Kidney (tissue), 14 donors: ENCODE data around the gene FOXB2. TPM values are rescaled to one million over a fixed set of nuclear protein-coding genes. Genes with fewer than 3 reads are reported as not detected.

Experiments
- DNase-seq, 5 donors: peaks; one replicate each; pipeline ENCODE4 v3.0.0-alpha.2; 2013 to 2020
- FAIRE-seq: peaks from 2 replicates; lab custom pipeline; 2012; peaks lifted over from hg19 to GRCh38; lab: Jason Lieb, UNC
- H3K27ac ChIP-seq, 2 donors: one replicate each; pipeline ENCODE4 v1.7.0; 2013; ENCODE audit warnings: low read depth in 2 of 2, low read length in 2 of 2, inconsistent platforms in 1 of 2
- H3K27me3 ChIP-seq: one replicate; pipeline ENCODE4 v1.7.1; 2013; ENCODE audit warnings: low read length, inconsistent platforms; ENCODE audit not compliant: control insufficient read depth, insufficient read depth
- H3K36me3 ChIP-seq, 3 donors: one replicate each; pipeline versions ENCODE4 v1.7.0 to v1.7.1; 2013; ENCODE audit warnings: low read length in 3 of 3, control low read depth in 1 of 3, inconsistent platforms in 1 of 3; ENCODE audit not compliant: insufficient read depth in 3 of 3, control insufficient read depth in 2 of 3
- H3K4me1 ChIP-seq, 3 donors: one replicate each; pipeline versions ENCODE4 v1.7.0 to v1.7.1; 2013; ENCODE audit warnings: low read length in 3 of 3, inconsistent platforms in 1 of 3, low read depth in 1 of 3; ENCODE audit not compliant: control insufficient read depth in 2 of 3, insufficient read depth in 2 of 3
- H3K4me3 ChIP-seq, 3 donors: one replicate each; pipeline versions ENCODE4 v1.7.0 to v1.8.1; 2013; ENCODE audit warnings: low read length in 3 of 3, control low read depth in 1 of 3, inconsistent platforms in 1 of 3
- H3K9ac ChIP-seq, 3 donors: one replicate each; pipeline versions ENCODE4 v1.7.0 to v1.7.1; 2013; ENCODE audit warnings: low read length in 3 of 3, control low read depth in 1 of 3, inconsistent platforms in 1 of 3
- H3K9me3 ChIP-seq, 3 donors: one replicate each; pipeline versions ENCODE4 v1.7.0 to v1.7.1; 2013; ENCODE audit warnings: low read length in 3 of 3, control low read depth in 1 of 3, inconsistent platforms in 1 of 3; ENCODE audit not compliant: control insufficient read depth in 2 of 3, insufficient read depth in 1 of 3
- intact Hi-C: fragments of 100-400 bp; cut with DNase I; formaldehyde crosslinking; loops from one replicate; pipeline ENCODE4 v1.11.1; 2022
- polyA plus RNA-seq: library from polyadenylated mRNA; stranded (reverse); fragments of 350-450 nt; fragmentation: Illumina TruSeq; extraction: RNeasy Lipid Tissue Mini Kit (QIAGEN cat#74804); gene quantifications from one replicate; pipeline ENCODE4 v1.2.3, GENCODE V29; 2014; ENCODE audit warnings: low read depth, low replicate concordance; ENCODE audit not compliant: insufficient read depth
- total RNA-seq: library from RNA; stranded (reverse); fragmentation: NEBNext Ultra II Directional; extraction: Animal tissue kit (Norgen Biotek cat#: 25700); gene quantifications from one replicate; pipeline ENCODE4 v1.2.1, GENCODE V29; 2021
- TF ChIP-seq, protein P1 (sequence below): IDR thresholded peaks from 3 replicates; pipeline ENCODE4 v1.5.1; 2012; ENCODE audit warnings: mild to moderate bottlenecking, moderate library complexity, borderline replicate concordance; ENCODE audit not compliant: insufficient read depth; ENCODE audit errors: extremely low read depth
- donor health status: control.
- donor health status: control.
- donor health status: control.
- donor health status: control.
- donor health status: control.
- donor health status: DM: yes; HTN: yes; CAD: no.
- donor health status: Normal renal cell carcinoma (clear cell type).

The FOXB2 gene
- total and polyA plus RNA-seq, 2 donors from 2014 or later: not detected

DNA sequence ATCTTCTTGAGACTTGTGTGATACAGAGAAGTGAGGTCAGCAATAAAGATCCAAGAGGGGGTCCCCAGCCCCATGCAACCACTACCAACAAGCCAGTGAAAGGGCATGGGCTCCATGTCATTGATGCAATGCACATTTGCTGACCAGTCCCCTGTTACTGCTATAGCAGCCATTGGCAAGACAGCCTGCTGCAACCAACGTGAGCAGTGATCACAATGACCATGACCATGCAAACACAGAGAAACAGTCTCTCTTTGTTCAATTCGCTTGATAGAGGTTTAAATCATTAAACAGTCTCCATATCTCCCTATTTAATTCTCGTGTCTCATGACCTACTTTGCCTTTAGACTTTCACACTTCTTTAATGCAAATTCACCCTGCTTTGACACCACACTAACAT lies 30.0 kb upstream of the FOXB2 start:
- H3K4me1 ChIP-seq: no peaks in the 10 kb centered on the region
- no peaks in the 10 kb centered on the region for H3K27me3 ChIP-seq
- no peak overlapping the region for H3K4me3 ChIP-seq
- TF ChIP-seq, protein P1, sequence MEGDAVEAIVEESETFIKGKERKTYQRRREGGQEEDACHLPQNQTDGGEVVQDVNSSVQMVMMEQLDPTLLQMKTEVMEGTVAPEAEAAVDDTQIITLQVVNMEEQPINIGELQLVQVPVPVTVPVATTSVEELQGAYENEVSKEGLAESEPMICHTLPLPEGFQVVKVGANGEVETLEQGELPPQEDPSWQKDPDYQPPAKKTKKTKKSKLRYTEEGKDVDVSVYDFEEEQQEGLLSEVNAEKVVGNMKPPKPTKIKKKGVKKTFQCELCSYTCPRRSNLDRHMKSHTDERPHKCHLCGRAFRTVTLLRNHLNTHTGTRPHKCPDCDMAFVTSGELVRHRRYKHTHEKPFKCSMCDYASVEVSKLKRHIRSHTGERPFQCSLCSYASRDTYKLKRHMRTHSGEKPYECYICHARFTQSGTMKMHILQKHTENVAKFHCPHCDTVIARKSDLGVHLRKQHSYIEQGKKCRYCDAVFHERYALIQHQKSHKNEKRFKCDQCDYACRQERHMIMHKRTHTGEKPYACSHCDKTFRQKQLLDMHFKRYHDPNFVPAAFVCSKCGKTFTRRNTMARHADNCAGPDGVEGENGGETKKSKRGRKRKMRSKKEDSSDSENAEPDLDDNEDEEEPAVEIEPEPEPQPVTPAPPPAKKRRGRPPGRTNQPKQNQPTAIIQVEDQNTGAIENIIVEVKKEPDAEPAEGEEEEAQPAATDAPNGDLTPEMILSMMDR: no peak
- no peaks in the 10 kb centered on the region for H3K36me3 ChIP-seq
- H3K27ac ChIP-seq: no peak overlapping the region
- no peaks in the 10 kb centered on the region for H3K9me3 ChIP-seq
- H3K9ac ChIP-seq: no peak overlapping the region
- DNase-seq: no peak
- intact Hi-C loops: no loop called here
- FAIRE-seq: no peak

GRCh38 chr9:76996700-76997099 lies 22.8 kb upstream of the FOXB2 start:
- Histone ChIP-seq H3K4me1 (no peaks in the 10 kb centered on the region), H3K36me3 (no peaks in the 10 kb centered on the region), H3K27me3 (no peaks in the 10 kb centered on the region), H3K4me3 (no peak overlapping the region), H3K9ac (no peak overlapping the region), H3K27ac (no peak overlapping the region), H3K9me3 (no peaks in the 10 kb centered on the region)
- intact Hi-C loops: loop anchor here (10.0 kb wide), 1 partner anchor 192 kb away; no protein-coding TSS in a partner anchor
- DNase-seq (peak in 4 of 5 donors; percentile 59 to 67 (median 61)), FAIRE-seq (no peak)
- TF ChIP-seq, protein P1: peak; percentile 39

DNA sequence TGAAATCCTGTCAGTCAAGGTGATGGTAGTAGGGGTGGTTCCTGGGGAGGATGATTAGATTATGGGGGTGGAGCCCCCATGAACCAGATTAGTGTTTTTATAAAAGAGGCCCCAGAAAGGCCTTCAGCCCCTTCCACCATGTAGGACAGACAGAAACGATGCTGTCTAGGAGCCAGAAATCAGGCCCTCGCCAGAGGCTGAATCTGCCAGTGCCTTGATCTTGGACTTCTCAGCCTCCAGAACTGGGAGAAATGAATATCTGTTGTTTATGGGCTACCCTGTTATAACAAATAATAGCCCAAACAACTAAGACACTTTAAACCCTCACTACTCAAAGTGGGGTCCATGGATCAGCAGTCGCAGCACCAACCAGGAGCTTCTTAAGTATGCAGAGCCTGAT lies 20.2 kb upstream of the FOXB2 start:
- H3K4me1 ChIP-seq: no peaks in the 10 kb centered on the region
- H3K9me3 ChIP-seq: no peaks in the 10 kb centered on the region
- no peak overlapping the region for H3K4me3 ChIP-seq
- DNase-seq (no peak), FAIRE-seq (no peak)
- TF ChIP-seq, protein P1: no peak
- no peaks in the 10 kb centered on the region for H3K27me3 ChIP-seq
- no peaks in the 10 kb centered on the region for H3K36me3 ChIP-seq
- no peak overlapping the region for H3K27ac ChIP-seq
- intact Hi-C loops: loop anchor here (10.0 kb wide), 1 partner anchor 194 kb away; no protein-coding TSS in a partner anchor
- H3K9ac ChIP-seq: no peak overlapping the region

DNA sequence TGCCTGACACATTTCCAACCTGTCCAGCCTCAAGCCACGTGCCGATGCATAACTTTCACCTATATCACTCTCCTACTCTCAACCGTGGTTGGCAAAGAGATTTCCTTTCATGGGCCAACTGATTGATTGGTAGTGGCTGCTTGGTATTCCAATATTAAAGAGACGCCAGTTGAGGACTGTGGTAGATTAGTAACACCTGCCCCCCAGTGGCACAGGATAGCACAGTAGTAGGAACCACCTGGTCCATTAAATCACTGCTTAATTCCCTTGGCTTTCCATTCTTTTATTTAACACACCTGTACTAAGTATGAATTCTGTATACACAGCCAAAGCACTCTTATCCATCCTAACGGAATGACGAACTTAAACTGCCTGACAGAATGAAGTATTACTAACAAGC lies 19.1 kb upstream of the FOXB2 start:
- no peak for FAIRE-seq

More for the DNA sequence above, 19.1 kb upstream of the FOXB2 start:
- H3K9me3 ChIP-seq: no peaks in the 10 kb centered on the region
- no peaks in the 10 kb centered on the region for H3K36me3 ChIP-seq
- no peak overlapping the region for H3K9ac ChIP-seq
- intact Hi-C loops: no loop called here
- no peak overlapping the region for H3K27ac ChIP-seq
- H3K27me3 ChIP-seq: no peaks in the 10 kb centered on the region
- H3K4me1 ChIP-seq: no peaks in the 10 kb centered on the region
- no peak overlapping the region for H3K4me3 ChIP-seq
- TF ChIP-seq, protein P1: no peak
- DNase-seq: no peak
